GM23248 (cell line): Measurements from ENCODE around the gene FCHO1.

ENCODE experiments used
- EZH2 ChIP-seq: fragments of 200-600 bp; sonication (generic); IDR thresholded peaks from 2 replicates; pipeline ENCODE4 v1.6.1; 2018; ENCODE audit warnings: antibody characterized with exemption, mild to moderate bottlenecking; ENCODE audit not compliant: insufficient read depth, poor library complexity, severe bottlenecking
- EZH2phosphoT487 ChIP-seq: fragments of 200-600 bp; sonication (generic); IDR thresholded peaks from 2 replicates; pipeline ENCODE4 v1.6.1; 2018; ENCODE audit warnings: antibody characterized with exemption, moderate library complexity, mild to moderate bottlenecking, low read depth; ENCODE audit not compliant: insufficient read depth

DNA sequence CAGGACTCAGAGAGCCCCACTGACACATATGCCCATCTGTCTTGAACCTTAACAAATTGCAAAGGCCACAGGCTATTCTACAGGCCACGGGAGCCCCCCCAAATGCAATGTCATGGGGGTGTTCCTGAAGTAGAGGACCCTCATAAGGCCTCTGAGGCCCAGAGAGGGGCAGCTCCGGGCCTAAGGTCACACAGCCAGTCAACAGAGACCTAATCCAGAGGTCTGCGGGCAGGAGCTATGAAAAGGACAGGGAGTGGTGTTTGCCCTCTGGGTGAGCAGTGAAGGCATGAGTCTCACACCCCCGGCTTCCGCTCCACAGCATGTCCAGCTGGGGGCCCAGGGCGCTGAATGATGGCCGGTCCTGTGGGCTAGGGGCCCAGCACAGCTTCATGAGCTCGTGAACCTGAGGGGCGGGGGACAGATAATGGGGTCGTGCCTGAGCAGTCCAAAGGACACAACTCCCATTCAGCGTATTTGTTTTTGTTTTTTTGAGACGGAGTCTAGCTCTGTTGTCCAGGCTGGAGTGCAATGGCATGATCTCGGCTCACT, 75.3 kb downstream of the FCHO1 start:
- TF ChIP-seq EZH2phosphoT487: no peak
- no peak for TF ChIP-seq EZH2
